Hindlimb muscle (tissue), 1 donor: ENCODE data around the gene TRIM28. TPM values are rescaled to one million over a fixed set of nuclear protein-coding genes. Genes with fewer than 3 reads are reported as not detected.

Experiments used
- DNase-seq: peaks from one replicate; pipeline ENCODE4 v3.0.0-alpha.2; 2013
- polyA plus RNA-seq: library from polyadenylated mRNA; unstranded; fragments of 120-200 nt; gene quantifications from one replicate; pipeline ENCODE4 v1.2.1, GENCODE V29; 2013; ENCODE audit not compliant: insufficient read length

TRIM28 gene
- polyA plus RNA-seq, 1 donor: 357 TPM

- no peak for DNase-seq
Measured at GRCh38 chr19:58549664-58550361, 5.9 kb downstream of the TRIM28 start.

GRCh38 chr19:58550362-58551122, 6.7 kb downstream of the TRIM28 start:
- no peak for DNase-seq

- DNase-seq: no peak
Measured at GRCh38 chr19:58551123-58551497, 7.2 kb downstream of the TRIM28 start.

GRCh38 chr19:58551577-58552471, 8.0 kb downstream of the TRIM28 start:
- no peak for DNase-seq

- no peak for DNase-seq
Measured at GRCh38 chr19:58552655-58553054, 8.8 kb downstream of the TRIM28 start.

GRCh38 chr19:58553799-58554493, 10.1 kb downstream of the TRIM28 start:
- DNase-seq: no peak

GRCh38 chr19:58554494-58555368, 10.9 kb downstream of the TRIM28 start, which contains the start of gene CHMP2A:
Gene CHMP2A (minus strand): TSS chr19:58555105. CDS start chr19:58554212, 893 bp downstream.
- DNase-seq: peak; percentile 97

GRCh38 chr19:58555369-58555885, 11.6 kb downstream of the TRIM28 start:
- DNase-seq: no peak

GRCh38 chr19:58555920-58556621, 12.2 kb downstream of the TRIM28 start:
- no peak for DNase-seq

- no peak for DNase-seq
Measured at GRCh38 chr19:58556622-58557220, 12.9 kb downstream of the TRIM28 start.

GRCh38 chr19:58557221-58558065, 13.6 kb downstream of the TRIM28 start:
- no peak for DNase-seq

- DNase-seq: no peak
Measured at GRCh38 chr19:58558066-58558622, 14.3 kb downstream of the TRIM28 start, which contains the start of gene UBE2M. Gene UBE2M (minus strand): TSS chr19:58558611. CDS start chr19:58558381, 230 bp downstream.

GRCh38 chr19:58558623-58559274, 14.9 kb downstream of the TRIM28 start:
- DNase-seq: peak; percentile 99

- DNase-seq: peak; percentile 92
Measured at GRCh38 chr19:58559275-58560006, 15.6 kb downstream of the TRIM28 start.

- DNase-seq: no peak
Measured at GRCh38 chr19:58560007-58560887, 16.4 kb downstream of the TRIM28 start.

GRCh38 chr19:58560921-58561320, 17.1 kb downstream of the TRIM28 start:
- no peak for DNase-seq
